ENCODE data around the gene RGS6. TPM values are rescaled to one million over a fixed set of nuclear protein-coding genes. Genes with fewer than 3 reads are reported as not detected.

RGS6 gene
- total and polyA plus RNA-seq, 7 donors, result 0.19 to 1.6 (median 0.42) TPM

DNA sequence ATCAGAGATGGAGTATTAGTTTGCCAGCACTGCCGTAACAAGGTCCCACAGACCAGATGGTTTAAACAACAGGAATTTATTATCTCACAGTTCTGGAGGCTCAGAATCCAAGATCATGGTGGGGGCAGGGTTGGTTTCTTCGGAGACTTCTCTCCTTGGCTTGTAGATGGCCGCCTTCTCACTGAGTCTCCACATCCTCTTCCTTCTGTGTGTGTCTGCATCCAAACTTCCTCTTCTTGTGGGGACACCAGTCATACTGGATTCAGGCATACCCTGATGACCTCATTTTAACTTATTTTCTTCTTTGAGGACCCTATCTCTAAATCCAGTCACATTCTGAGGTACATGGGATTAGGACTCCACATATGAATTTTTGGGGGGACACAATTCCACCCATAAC is 455.5 kb downstream of the RGS6 start:
- Histone ChIP-seq H3K4me3 (no peak overlapping the region), H3K36me3 (ENCODE audit: insufficient read depth in 1 of 2, low read depth in 1 of 2) (no peaks in the 10 kb centered on the region), H3K4me1 (no peaks in the 10 kb centered on the region), H3K9me3 (peaks cover 5% of the 10 kb centered on the region), H3K27ac (no peak overlapping the region), H3K27me3 (ENCODE audit: insufficient read depth in 3 of 3, low read length in 2 of 3) (no peaks in the 10 kb centered on the region)
- intact Hi-C loops (cut with DNase I), result no loop called here
- 71 to 78% (median 74%) methylated on average over 3 of the region's 3 CpGs for WGBS, 3 donors
- DNase-seq (no peak), ATAC-seq (no peak)
- TF ChIP-seq, protein P1, sequence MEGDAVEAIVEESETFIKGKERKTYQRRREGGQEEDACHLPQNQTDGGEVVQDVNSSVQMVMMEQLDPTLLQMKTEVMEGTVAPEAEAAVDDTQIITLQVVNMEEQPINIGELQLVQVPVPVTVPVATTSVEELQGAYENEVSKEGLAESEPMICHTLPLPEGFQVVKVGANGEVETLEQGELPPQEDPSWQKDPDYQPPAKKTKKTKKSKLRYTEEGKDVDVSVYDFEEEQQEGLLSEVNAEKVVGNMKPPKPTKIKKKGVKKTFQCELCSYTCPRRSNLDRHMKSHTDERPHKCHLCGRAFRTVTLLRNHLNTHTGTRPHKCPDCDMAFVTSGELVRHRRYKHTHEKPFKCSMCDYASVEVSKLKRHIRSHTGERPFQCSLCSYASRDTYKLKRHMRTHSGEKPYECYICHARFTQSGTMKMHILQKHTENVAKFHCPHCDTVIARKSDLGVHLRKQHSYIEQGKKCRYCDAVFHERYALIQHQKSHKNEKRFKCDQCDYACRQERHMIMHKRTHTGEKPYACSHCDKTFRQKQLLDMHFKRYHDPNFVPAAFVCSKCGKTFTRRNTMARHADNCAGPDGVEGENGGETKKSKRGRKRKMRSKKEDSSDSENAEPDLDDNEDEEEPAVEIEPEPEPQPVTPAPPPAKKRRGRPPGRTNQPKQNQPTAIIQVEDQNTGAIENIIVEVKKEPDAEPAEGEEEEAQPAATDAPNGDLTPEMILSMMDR (IDR thresholded peaks at IDR 0.05), result no peak

DNA sequence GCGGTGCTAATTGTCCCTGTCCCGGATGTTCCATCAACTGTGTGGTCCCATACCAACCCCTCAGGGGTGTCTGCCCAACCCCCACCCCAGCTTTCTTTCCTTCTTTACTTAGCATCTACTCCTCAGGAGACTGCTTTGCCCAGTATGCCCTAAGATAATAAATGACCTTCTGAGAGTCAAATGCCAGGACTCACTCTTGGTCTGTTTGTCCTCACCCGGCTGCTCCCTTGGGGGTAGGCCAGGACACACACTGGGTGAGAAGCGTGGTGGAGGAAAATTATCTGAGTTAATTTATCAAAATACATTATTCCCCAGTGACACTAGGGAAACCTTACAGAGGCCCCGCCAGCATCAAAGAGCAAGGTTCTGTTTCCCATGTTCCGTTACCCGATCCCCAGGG is 457.0 kb downstream of the RGS6 start:
- H3K27me3 ChIP-seq (ENCODE audit: insufficient read depth in 3 of 3, low read length in 2 of 3), result no peaks in the 10 kb centered on the region
- H3K4me1 ChIP-seq, result no peaks in the 10 kb centered on the region
- H3K4me3 ChIP-seq, result no peak overlapping the region
- no peak overlapping the region for H3K27ac ChIP-seq
- intact Hi-C loops (cut with DNase I), result no loop called here
- DNase-seq (no peak), ATAC-seq (no peak)
- 59 to 68% (median 62%) methylated on average over 7 of the region's 7 CpGs for WGBS, 3 donors
- TF ChIP-seq, protein P1 (IDR thresholded peaks at IDR 0.05), result no peak
- peaks cover 5% of the 10 kb centered on the region for H3K9me3 ChIP-seq
- H3K36me3 ChIP-seq (ENCODE audit: insufficient read depth in 1 of 2, low read depth in 1 of 2), result no peaks in the 10 kb centered on the region

DNA sequence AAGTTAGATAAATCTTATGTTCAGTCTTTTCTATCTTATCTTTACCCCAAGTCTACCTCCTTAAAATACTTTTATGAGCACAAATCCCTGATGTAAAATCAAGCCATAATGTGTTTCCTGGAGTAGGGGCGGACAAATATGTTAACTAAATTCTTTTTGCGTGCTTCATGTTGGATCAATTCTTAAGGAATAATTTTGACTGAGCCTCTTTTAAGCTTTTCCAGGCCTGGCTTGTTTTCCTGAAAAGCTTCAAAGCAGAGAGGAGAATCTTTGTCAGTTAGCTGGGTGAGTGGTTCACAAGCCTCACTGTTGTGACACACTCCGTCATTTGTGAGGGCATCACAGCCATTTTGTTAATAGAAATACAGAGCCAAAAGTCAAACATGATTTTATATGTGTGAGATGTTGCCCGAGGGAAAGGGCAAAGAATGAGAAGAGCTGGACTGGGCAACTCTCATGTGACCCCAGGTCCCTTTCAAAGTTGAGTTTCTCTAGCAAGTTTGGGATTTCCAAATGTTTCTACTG is 468.9 kb downstream of the RGS6 start:
- 72 to 81% (median 73%) methylated on average over 4 of the region's 4 CpGs for WGBS, 3 donors
- no peaks in the 10 kb centered on the region for H3K27me3 ChIP-seq (ENCODE audit: insufficient read depth in 3 of 3, low read length in 2 of 3)
- intact Hi-C loops (cut with DNase I), result no loop called here
- H3K36me3 ChIP-seq (ENCODE audit: insufficient read depth in 1 of 2, low read depth in 1 of 2), result no peaks in the 10 kb centered on the region
- ATAC-seq (no peak), DNase-seq (no peak)
- H3K9me3 ChIP-seq, result no peaks in the 10 kb centered on the region
- H3K4me3 ChIP-seq, result no peak overlapping the region
- TF ChIP-seq, protein P1 (IDR thresholded peaks at IDR 0.05), result no peak
- no peaks in the 10 kb centered on the region for H3K4me1 ChIP-seq
- no peak overlapping the region for H3K27ac ChIP-seq

DNA sequence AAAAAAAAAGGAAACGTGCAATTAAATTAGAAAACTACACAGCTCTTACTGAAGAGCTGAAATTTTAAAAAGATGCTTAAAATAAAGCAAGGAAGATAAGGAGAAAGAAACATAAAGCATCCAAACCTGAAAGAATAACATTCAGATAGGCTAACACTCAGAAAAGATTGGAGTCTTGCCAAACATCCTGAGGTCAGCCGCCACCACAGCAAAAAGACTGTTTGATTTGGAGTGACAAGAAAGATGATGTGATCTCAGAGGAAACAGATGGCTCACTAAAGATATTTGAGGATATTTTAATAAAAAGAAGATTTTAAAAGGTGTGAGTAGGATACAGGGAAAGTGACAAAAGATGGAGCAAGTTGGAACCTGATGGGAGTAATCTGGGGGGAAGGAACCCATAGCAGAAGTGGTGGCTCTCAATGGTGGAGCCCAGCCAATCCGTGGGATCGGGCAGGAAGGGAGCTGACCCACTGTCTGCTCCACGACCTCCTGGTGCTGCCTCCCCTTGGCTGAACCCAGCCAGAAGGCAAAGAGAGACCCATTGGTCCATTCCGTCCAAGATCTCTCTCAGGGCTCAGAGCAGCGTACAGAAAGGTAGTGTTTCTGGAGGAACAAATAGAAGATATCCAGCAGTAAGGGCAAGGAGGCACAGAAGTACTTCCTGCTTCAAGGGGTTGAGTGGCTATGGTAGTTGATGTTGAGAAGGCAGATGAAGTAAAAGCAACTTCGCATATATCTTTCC is 469.6 kb downstream of the RGS6 start:
- WGBS, 3 donors, result 53 to 60% (median 58%) methylated on average over 8 of the region's 8 CpGs
- ATAC-seq (no peak), DNase-seq (no peak)
- TF ChIP-seq, protein P1 (IDR thresholded peaks at IDR 0.05), result no peak
- Histone ChIP-seq H3K9me3 (no peaks in the 10 kb centered on the region), H3K4me3 (no peak overlapping the region), H3K36me3 (ENCODE audit: insufficient read depth in 1 of 2, low read depth in 1 of 2) (no peaks in the 10 kb centered on the region), H3K27me3 (ENCODE audit: insufficient read depth in 3 of 3, low read length in 2 of 3) (no peaks in the 10 kb centered on the region), H3K4me1 (no peaks in the 10 kb centered on the region), H3K27ac (no peak overlapping the region)
- intact Hi-C loops (cut with DNase I), result no loop called here
